Type B pancreatic cell (in vitro differentiated cells): ENCODE measurements around the gene BCKDK. TPM values are rescaled to one million over a fixed set of nuclear protein-coding genes. Genes with fewer than 3 reads are reported as not detected.

Source experiments
- DNase-seq: peaks from one replicate; pipeline ENCODE4 v3.0.0; 2021; ENCODE audit warnings: mixed read lengths; ENCODE audit not compliant: unreplicated experiment; ENCODE audit errors: extremely low spot score
- H3K27ac Mint-ChIP-seq: 2 replicates; pipeline ENCODE4 v1.8.0; 2021; ENCODE audit warnings: mild to moderate bottlenecking, mixed read lengths
- H3K27me3 Mint-ChIP-seq: 2 replicates; pipeline ENCODE4 v1.8.0; 2021; ENCODE audit warnings: mixed read lengths
- H3K36me3 Mint-ChIP-seq: 2 replicates; pipeline ENCODE4 v1.8.0; 2021; ENCODE audit warnings: mixed read lengths
- H3K4me1 Mint-ChIP-seq: one replicate; pipeline ENCODE4 v1.8.0; 2021; ENCODE audit warnings: mixed read lengths; ENCODE audit not compliant: unreplicated experiment
- H3K4me3 Mint-ChIP-seq: 2 replicates; pipeline ENCODE4 v1.8.0; 2021; ENCODE audit warnings: mild to moderate bottlenecking, mixed read lengths
- H3K9me3 Mint-ChIP-seq: 2 replicates; pipeline ENCODE4 v1.8.0; 2021; ENCODE audit warnings: mixed read lengths
- total RNA-seq: library from RNA; stranded (reverse); gene quantifications from 2 replicates; pipeline ENCODE4 v1.2.1, GENCODE V29; 2021; ENCODE audit warnings: low replicate concordance
- TF ChIP-seq, protein P1 (sequence below): fragments of 200-600 bp; sonication (generic); conservative IDR thresholded peaks from 2 replicates; pipeline ENCODE4 v1.5.0; 2021; ENCODE audit warnings: antibody characterized with exemption, mild to moderate bottlenecking

BCKDK gene
- total RNA-seq, 1 donor from 2014 or later = 44.5 TPM

DNA sequence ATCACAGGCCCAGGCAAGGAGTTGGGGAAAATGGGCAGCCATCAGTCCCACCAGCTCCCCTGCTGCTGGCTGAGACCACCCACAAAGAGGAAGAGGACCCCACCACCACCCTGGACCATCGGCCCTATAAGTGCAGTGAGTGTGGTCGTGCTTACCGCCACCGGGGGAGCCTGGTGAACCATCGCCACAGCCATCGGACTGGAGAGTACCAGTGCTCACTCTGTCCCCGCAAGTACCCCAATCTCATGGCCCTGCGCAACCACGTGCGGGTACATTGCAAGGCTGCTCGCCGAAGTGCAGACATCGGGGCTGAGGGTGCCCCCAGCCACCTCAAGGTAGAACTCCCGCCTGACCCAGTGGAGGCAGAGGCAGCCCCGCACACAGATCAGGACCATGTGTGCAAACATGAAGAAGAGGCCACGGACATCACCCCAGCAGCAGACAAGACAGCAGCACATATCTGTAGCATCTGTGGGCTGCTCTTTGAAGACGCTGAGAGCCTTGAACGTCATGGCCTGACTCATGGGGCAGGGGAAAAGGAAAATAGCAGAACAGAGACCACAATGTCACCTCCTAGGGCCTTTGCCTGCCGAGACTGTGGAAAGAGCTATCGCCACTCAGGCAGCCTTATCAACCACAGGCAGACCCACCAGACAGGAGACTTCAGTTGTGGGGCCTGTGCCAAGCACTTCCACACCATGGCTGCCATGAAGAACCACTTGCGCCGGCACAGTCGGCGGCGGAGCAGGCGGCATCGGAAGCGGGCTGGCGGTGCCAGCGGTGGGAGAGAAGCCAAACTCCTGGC is 30.4 kb upstream of the BCKDK start:
- H3K27me3 Mint-ChIP-seq = no peaks in the 10 kb centered on the region
- no peak overlapping the region for H3K27ac Mint-ChIP-seq
- DNase-seq = no peak
- H3K4me3 Mint-ChIP-seq = no peak overlapping the region
- H3K36me3 Mint-ChIP-seq = peaks cover 11% of the 10 kb centered on the region
- TF ChIP-seq, protein P1, sequence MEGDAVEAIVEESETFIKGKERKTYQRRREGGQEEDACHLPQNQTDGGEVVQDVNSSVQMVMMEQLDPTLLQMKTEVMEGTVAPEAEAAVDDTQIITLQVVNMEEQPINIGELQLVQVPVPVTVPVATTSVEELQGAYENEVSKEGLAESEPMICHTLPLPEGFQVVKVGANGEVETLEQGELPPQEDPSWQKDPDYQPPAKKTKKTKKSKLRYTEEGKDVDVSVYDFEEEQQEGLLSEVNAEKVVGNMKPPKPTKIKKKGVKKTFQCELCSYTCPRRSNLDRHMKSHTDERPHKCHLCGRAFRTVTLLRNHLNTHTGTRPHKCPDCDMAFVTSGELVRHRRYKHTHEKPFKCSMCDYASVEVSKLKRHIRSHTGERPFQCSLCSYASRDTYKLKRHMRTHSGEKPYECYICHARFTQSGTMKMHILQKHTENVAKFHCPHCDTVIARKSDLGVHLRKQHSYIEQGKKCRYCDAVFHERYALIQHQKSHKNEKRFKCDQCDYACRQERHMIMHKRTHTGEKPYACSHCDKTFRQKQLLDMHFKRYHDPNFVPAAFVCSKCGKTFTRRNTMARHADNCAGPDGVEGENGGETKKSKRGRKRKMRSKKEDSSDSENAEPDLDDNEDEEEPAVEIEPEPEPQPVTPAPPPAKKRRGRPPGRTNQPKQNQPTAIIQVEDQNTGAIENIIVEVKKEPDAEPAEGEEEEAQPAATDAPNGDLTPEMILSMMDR = no peak
- no peaks in the 10 kb centered on the region for H3K9me3 Mint-ChIP-seq
- peaks cover 13% of the 10 kb centered on the region for H3K4me1 Mint-ChIP-seq

DNA sequence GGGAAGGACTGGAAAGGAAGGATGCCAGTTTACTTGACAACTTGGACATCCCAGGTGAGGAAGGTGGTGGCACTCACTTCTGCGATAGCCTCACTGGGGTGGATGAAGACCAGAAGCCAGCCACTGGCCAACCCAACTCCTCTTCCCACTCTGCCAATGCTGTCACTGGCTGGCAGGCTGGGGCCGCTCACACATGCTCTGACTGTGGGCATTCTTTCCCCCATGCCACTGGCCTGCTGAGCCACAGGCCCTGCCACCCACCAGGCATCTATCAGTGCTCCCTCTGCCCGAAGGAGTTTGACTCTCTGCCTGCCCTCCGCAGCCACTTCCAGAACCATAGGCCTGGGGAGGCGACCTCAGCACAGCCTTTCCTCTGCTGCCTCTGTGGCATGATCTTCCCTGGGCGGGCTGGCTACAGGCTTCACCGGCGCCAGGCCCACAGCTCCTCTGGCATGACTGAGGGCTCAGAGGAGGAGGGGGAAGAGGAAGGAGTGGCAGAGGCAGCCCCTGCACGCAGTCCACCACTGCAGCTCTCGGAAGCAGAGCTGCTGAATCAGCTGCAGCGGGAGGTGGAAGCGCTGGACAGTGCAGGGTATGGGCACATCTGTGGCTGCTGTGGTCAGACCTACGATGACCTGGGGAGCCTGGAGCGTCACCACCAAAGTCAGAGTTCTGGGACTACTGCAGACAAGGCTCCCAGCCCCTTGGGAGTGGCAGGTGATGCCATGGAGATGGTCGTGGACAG is 29.4 kb upstream of the BCKDK start:
- H3K27ac Mint-ChIP-seq = no peak overlapping the region
- peaks cover 13% of the 10 kb centered on the region for H3K4me1 Mint-ChIP-seq
- H3K4me3 Mint-ChIP-seq = no peak overlapping the region
- H3K27me3 Mint-ChIP-seq = no peaks in the 10 kb centered on the region
- TF ChIP-seq, protein P1 = no peak
- DNase-seq = no peak
- no peaks in the 10 kb centered on the region for H3K9me3 Mint-ChIP-seq
- peaks cover 11% of the 10 kb centered on the region for H3K36me3 Mint-ChIP-seq

DNA sequence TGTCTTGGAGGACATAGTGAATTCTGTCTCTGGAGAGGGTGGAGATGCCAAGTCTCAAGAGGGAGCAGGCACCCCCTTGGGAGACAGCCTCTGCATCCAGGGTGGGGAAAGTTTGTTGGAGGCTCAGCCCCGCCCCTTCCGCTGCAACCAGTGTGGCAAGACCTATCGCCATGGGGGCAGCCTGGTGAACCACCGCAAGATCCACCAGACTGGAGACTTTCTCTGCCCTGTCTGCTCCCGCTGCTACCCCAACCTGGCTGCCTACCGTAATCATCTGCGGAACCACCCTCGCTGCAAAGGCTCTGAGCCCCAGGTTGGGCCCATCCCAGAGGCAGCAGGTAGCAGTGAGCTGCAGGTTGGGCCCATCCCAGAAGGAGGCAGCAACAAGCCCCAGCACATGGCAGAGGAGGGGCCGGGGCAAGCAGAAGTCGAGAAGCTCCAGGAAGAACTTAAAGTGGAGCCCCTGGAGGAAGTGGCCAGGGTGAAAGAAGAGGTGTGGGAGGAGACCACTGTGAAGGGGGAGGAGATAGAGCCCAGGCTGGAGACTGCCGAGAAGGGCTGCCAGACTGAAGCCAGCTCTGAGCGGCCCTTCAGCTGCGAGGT is 28.7 kb upstream of the BCKDK start:
- H3K27me3 Mint-ChIP-seq = no peaks in the 10 kb centered on the region
- DNase-seq = no peak
- H3K9me3 Mint-ChIP-seq = no peaks in the 10 kb centered on the region
- no peak overlapping the region for H3K4me3 Mint-ChIP-seq
- no peak overlapping the region for H3K27ac Mint-ChIP-seq
- TF ChIP-seq, protein P1 = no peak
- H3K36me3 Mint-ChIP-seq = peaks cover 11% of the 10 kb centered on the region
- peaks cover 13% of the 10 kb centered on the region for H3K4me1 Mint-ChIP-seq

DNA sequence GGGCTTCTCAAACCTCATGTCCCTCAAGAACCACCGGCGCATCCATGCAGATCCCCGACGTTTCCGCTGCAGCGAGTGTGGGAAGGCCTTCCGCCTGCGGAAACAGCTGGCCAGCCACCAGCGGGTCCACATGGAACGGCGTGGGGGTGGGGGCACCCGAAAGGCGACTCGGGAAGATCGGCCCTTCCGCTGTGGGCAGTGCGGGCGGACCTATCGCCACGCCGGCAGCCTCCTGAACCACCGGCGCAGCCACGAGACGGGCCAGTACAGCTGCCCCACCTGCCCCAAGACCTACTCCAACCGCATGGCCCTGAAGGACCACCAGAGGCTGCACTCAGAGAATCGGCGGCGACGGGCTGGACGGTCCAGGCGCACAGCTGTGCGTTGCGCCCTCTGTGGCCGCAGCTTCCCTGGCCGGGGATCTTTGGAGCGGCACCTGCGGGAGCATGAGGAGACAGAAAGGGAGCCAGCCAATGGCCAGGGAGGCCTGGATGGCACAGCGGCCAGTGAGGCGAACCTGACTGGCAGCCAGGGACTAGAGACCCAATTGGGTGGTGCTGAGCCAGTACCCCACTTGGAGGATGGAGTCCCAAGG is 28.1 kb upstream of the BCKDK start:
- TF ChIP-seq, protein P1 = no peak
- no peak overlapping the region for H3K4me3 Mint-ChIP-seq
- no peak overlapping the region for H3K27ac Mint-ChIP-seq
- no peaks in the 10 kb centered on the region for H3K27me3 Mint-ChIP-seq
- DNase-seq = no peak
- H3K4me1 Mint-ChIP-seq = peaks cover 6% of the 10 kb centered on the region
- peaks cover 5% of the 10 kb centered on the region for H3K36me3 Mint-ChIP-seq
- H3K9me3 Mint-ChIP-seq = no peaks in the 10 kb centered on the region

DNA sequence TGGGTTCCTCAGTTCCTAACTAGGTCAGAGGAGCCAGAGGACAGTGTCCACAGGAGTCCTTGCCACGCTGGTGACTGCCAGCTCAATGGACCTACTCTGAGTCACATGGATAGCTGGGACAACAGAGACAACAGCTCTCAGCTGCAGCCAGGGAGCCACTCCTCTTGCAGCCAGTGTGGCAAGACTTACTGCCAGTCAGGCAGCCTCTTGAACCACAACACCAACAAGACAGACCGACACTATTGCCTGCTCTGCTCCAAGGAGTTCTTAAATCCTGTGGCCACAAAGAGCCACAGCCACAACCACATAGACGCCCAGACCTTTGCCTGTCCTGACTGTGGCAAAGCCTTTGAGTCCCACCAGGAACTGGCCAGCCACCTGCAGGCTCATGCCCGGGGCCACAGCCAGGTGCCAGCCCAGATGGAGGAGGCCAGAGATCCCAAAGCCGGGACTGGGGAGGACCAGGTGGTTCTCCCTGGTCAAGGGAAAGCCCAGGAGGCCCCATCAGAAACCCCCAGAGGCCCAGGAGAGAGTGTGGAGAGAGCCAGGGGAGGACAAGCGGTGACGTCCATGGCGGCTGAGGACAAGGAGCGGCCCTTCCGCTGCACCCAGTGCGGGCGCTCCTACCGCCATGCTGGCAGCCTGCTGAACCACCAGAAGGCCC is 27.3 kb upstream of the BCKDK start:
- Mint-ChIP-seq H3K4me1 (peaks cover 5% of the 10 kb centered on the region), H3K27ac (no peak overlapping the region), H3K36me3 (peaks cover 5% of the 10 kb centered on the region), H3K27me3 (no peaks in the 10 kb centered on the region), H3K9me3 (no peaks in the 10 kb centered on the region), H3K4me3 (no peak overlapping the region)
- TF ChIP-seq, protein P1 = no peak
- DNase-seq = no peak
